WI38 (cell line): Measurements from ENCODE around the gene CLIC4.
"Not testable (repeated sequence)": the region's sequence is repeated elsewhere in the genome, so short reads cannot be mapped to it uniquely, and the experiment has no call there.

Experiments used
- H3K4me3 ChIP-seq: 2 replicates; pipeline ENCODE4 v1.5.1; 2011; ENCODE audit warnings: low read depth, mild to moderate bottlenecking, control low read depth, low read length
- TF ChIP-seq, protein P1 (sequence below): IDR thresholded peaks from 2 replicates; pipeline ENCODE4 v1.5.1; 2012; ENCODE audit warnings: low read depth, mild to moderate bottlenecking, control low read depth, low read length

The CLIC4 gene

DNA sequence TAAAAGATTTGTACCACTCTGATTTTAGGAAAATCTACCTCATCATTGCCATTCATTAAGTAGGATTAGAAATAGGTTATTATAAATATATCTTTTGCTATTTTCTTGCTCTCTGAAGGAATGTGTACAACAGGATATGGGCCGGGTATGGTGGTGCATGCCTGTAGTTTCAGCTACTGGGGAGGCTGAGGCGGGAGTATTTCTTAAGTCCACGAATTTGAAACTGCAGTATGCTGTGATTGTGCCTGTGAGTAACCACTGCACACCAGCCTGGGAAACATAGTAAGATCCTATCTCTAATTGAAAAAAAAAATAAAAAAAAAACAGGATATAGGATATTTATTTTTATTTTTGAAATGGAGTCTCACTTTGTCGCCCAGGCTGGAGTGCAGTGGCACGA, 50.0 kb downstream of the CLIC4 start:
- H3K4me3 ChIP-seq: no peak overlapping the region
- TF ChIP-seq, protein P1, sequence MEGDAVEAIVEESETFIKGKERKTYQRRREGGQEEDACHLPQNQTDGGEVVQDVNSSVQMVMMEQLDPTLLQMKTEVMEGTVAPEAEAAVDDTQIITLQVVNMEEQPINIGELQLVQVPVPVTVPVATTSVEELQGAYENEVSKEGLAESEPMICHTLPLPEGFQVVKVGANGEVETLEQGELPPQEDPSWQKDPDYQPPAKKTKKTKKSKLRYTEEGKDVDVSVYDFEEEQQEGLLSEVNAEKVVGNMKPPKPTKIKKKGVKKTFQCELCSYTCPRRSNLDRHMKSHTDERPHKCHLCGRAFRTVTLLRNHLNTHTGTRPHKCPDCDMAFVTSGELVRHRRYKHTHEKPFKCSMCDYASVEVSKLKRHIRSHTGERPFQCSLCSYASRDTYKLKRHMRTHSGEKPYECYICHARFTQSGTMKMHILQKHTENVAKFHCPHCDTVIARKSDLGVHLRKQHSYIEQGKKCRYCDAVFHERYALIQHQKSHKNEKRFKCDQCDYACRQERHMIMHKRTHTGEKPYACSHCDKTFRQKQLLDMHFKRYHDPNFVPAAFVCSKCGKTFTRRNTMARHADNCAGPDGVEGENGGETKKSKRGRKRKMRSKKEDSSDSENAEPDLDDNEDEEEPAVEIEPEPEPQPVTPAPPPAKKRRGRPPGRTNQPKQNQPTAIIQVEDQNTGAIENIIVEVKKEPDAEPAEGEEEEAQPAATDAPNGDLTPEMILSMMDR: no peak

GRCh38 chr1:24796524-24796923, 51.3 kb downstream of the CLIC4 start:
- H3K4me3 ChIP-seq: no peak overlapping the region
- TF ChIP-seq, protein P1: no peak

GRCh38 chr1:24799242-24799641, 54.0 kb downstream of the CLIC4 start:
- not testable (repeated sequence) for H3K4me3 ChIP-seq

DNA sequence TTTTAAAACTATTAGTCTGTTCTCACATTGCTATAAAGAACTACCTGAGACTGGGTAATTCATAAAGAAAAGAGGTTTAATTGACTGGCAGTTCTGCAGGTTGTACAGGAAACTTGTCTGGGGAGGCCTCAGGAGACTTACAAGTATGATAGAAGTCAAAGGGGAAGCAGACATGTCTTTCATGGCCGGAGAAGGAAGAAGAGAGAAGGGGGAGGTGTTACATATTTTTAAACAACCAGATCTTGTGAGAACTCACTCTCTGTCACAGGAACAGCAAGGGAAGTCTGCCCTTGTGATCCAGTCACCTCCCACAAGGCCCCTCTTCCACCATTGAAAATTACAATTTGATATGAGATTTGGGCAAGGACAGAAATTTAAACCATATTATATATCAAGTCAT, 55.9 kb downstream of the CLIC4 start:
- TF ChIP-seq, protein P1: no peak
- H3K4me3 ChIP-seq: no peak overlapping the region

GRCh38 chr1:24803220-24803619, 58.0 kb downstream of the CLIC4 start:
- H3K4me3 ChIP-seq: no peak overlapping the region
- TF ChIP-seq, protein P1: no peak

DNA sequence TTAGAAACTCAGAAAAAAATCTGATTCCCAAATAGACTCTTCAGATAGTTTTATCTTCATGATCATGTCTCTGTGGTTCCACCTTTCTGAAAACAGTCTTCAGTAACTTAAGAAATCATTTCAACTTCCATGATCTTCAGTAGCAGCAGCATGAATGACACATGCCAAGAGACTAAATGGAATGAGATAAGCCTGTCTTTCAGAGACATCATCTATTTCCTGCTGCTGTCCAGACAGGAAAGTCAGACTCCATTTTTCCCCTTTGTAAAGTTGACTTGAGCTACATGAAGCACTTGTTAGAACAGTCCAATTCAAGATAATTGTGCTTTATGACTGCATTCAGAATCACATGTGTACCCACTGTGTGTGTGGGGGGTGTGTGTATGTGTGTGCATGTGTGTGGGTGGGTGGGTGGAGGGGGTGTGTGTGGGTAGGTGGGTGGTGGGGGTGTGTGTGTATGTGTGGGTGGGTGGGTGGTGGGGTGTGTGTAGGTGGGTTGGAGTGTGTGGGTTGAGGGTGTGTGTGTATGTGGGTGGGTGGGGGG, 58.8 kb downstream of the CLIC4 start:
- H3K4me3 ChIP-seq: no peak overlapping the region
- TF ChIP-seq, protein P1: no peak

DNA sequence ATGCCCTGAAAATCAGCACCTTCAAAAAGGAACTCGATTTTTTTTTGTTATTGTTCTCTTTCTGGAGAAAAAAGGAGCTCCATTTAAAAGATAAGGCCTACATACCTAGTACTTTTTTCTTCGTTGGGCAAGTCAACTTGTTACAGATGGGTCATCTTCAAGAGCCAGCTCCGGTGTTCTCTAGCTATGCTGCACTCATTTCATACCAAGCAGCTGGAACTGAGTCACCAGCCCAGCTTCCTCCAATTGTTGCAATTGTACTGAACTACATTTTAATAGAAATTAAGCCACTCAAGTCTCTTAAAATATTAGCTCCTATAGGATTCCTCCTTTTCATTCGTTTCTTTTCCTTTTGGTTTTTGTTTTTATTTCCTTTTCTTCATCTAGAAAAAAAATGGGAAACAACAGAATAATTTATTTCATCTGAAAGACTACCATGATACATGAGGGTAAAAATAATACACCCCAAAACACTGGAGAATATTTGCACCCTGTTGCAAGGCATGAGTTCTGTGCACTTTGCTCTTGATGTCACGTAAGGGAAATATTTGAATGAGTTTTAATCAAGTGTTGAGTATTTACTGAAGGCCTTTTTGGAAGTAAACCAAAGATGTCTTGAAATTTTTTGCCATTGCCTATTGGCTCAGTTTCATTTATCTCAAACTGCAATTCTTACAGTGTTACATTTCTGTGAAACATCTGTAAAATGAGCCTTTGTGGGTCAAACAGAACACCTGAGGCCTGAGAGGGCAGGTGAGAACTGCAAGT, 60.5 kb downstream of the CLIC4 start:
- no peak overlapping the region for H3K4me3 ChIP-seq
- TF ChIP-seq, protein P1: no peak
